CD4-positive, alpha-beta T cell treated with Interleukin-4 for 4 hours (primary cell): ENCODE data around the gene TFDP2.
"Not testable (repeated sequence)": the region's sequence is repeated elsewhere in the genome, so short reads cannot be mapped to it uniquely, and the experiment has no call there.

Experiments used
- DNase-seq: peaks from one replicate; pipeline ENCODE4 v3.0.0-alpha.2; 2020

Gene TFDP2

GRCh38 chr3:142148792-142149672 lies at the start of gene TFDP2:
TSS of gene TFDP2 (minus strand) at chr3:142149544. CDS start at chr3:142101749, 47,795 bp downstream.
- DNase-seq: peak; percentile 71

GRCh38 chr3:142188846-142189245 lies 39.5 kb upstream of the TFDP2 start:
- DNase-seq: no peak

GRCh38 chr3:142180761-142181362 lies 31.5 kb upstream of the TFDP2 start:
- peak; percentile 15 for DNase-seq

GRCh38 chr3:142175478-142175877 lies 26.1 kb upstream of the TFDP2 start:
- no peak for DNase-seq

GRCh38 chr3:142174559-142174958 lies 25.2 kb upstream of the TFDP2 start:
- DNase-seq: no peak

- no peak for DNase-seq
These were observed 19.2 kb upstream of the TFDP2 start for GRCh38 chr3:142168514-142168913.

GRCh38 chr3:142165194-142165593 lies 15.8 kb upstream of the TFDP2 start:
- DNase-seq: no peak

- no peak for DNase-seq
These were observed 9.9 kb upstream of the TFDP2 start for GRCh38 chr3:142159083-142159740.

- no peak for DNase-seq
These were observed 4.8 kb upstream of the TFDP2 start for GRCh38 chr3:142154186-142154585.

GRCh38 chr3:142152384-142152783 lies 3.0 kb upstream of the TFDP2 start:
- DNase-seq: no peak

- no peak for DNase-seq
These were observed 2.5 kb upstream of the TFDP2 start for GRCh38 chr3:142151828-142152227.

- DNase-seq: no peak
These were observed 1.9 kb upstream of the TFDP2 start for GRCh38 chr3:142151240-142151639.

GRCh38 chr3:142150271-142150670 lies 927 bp upstream of the TFDP2 start:
- no peak for DNase-seq

GRCh38 chr3:142149673-142149992 lies 289 bp upstream of the TFDP2 start:
- DNase-seq: no peak

GRCh38 chr3:142148044-142148791 lies 1.1 kb downstream of the TFDP2 start:
- DNase-seq: no peak

- DNase-seq: not testable (repeated sequence)
These were observed 4.8 kb downstream of the TFDP2 start for GRCh38 chr3:142144587-142144986.

- DNase-seq: not testable (repeated sequence)
These were observed 8.6 kb downstream of the TFDP2 start for GRCh38 chr3:142140608-142141285.

- not testable (repeated sequence) for DNase-seq
These were observed 12.3 kb downstream of the TFDP2 start for GRCh38 chr3:142137089-142137488.

GRCh38 chr3:142134799-142135325 lies 14.5 kb downstream of the TFDP2 start:
- DNase-seq: no peak

GRCh38 chr3:142129516-142130171 lies 19.7 kb downstream of the TFDP2 start:
- DNase-seq: no peak

- no peak for DNase-seq
These were observed 21.2 kb downstream of the TFDP2 start for GRCh38 chr3:142127941-142128658.
